H1 (cell line): ENCODE measurements around the gene CACNA1B. TPM values are rescaled to one million over a fixed set of nuclear protein-coding genes. Genes with fewer than 3 reads are reported as not detected.

Experiments used
- CTCF ChIA-PET: fragments of 300-600 bp; sonication (Branson Sonifier 250); formaldehyde crosslinking; loops from one replicate; lab custom pipeline; 2021; ENCODE audit not compliant: partially characterized antibody; lab: Charles Lee
- POLR2A ChIA-PET: fragments of 300-600 bp; sonication (Branson Sonifier 250); formaldehyde crosslinking; loops from one replicate; lab custom pipeline; 2021; ENCODE audit warnings: inconsistent platforms; ENCODE audit not compliant: partially characterized antibody; lab: Charles Lee
- DNase-seq, 2 experiments: peaks; one replicate each; pipeline versions ENCODE4 v3.0.0 to v3.0.0-alpha.2; 2010 to 2022; ENCODE audit warnings: low spot score in 2 of 2, low read depth in 1 of 2, mixed read lengths in 1 of 2
- FAIRE-seq: peaks from 2 replicates; lab custom pipeline; 2011; peaks lifted over from hg19 to GRCh38; lab: Jason Lieb, UNC
- H2AFZ ChIP-seq: 2 replicates; pipeline ENCODE4 v1.8.1; 2012; ENCODE audit warnings: low read length, inconsistent platforms
- H2AK5ac ChIP-seq: 2 replicates; pipeline ENCODE4 v1.6.1; 2013; ENCODE audit warnings: low read depth, low read length
- H2BK120ac ChIP-seq: replicated peaks from 2 replicates; pipeline ENCODE3; 2013; ENCODE audit warnings: low read depth, low read length, inconsistent platforms
- H2BK12ac ChIP-seq: 2 replicates; pipeline ENCODE4 v1.6.1; 2013; ENCODE audit warnings: low read depth, low read length
- H2BK15ac ChIP-seq: 2 replicates; pipeline ENCODE4 v1.6.1; 2013; ENCODE audit warnings: low read length
- H2BK20ac ChIP-seq: 2 replicates; pipeline ENCODE4 v1.6.1; 2013; ENCODE audit warnings: low read length
- H2BK5ac ChIP-seq: 2 replicates; pipeline ENCODE4 v1.6.1; 2013; ENCODE audit warnings: low read depth, low read length
- H3K14ac ChIP-seq: 2 replicates; pipeline ENCODE4 v1.6.1; 2013; ENCODE audit warnings: inconsistent platforms; ENCODE audit not compliant: insufficient read length
- H3K18ac ChIP-seq: 2 replicates; pipeline ENCODE4 v1.6.1; 2013; ENCODE audit warnings: low read length; ENCODE audit errors: extremely low read depth
- H3K23ac ChIP-seq: 2 replicates; pipeline ENCODE4 v1.6.1; 2013; ENCODE audit warnings: inconsistent platforms; ENCODE audit not compliant: insufficient read length
- H3K23me2 ChIP-seq: 2 replicates; pipeline ENCODE4 v1.6.1; 2013; ENCODE audit warnings: low read depth, low read length
- H3K27ac ChIP-seq: 2 replicates; pipeline ENCODE4 v1.6.1; 2011; ENCODE audit warnings: low read depth, low read length, inconsistent platforms
- H3K27me3 ChIP-seq, 4 experiments: replicated peaks in 1 of 4; 1 replicate in 1 of 4; 2 replicates in 3 of 4; pipeline versions ENCODE4 v1.6.1 to v1.8.1; 2011 to 2013; ENCODE audit warnings: low read length in 3 of 4, mild to moderate bottlenecking in 3 of 4, inconsistent platforms in 2 of 4, mixed read lengths in 2 of 4, moderate library complexity in 1 of 4; ENCODE audit not compliant: control insufficient read depth in 3 of 4, insufficient read depth in 3 of 4; ENCODE audit errors: extremely low read depth in 1 of 4
- H3K36me3 ChIP-seq, 4 experiments: 2 replicates each; pipeline versions ENCODE4 v1.6.1 to v1.8.1; 2011 to 2013; ENCODE audit warnings: mild to moderate bottlenecking in 4 of 4, low read length in 3 of 4, moderate library complexity in 2 of 4, control low read depth in 1 of 4, inconsistent platforms in 1 of 4; ENCODE audit not compliant: insufficient read depth in 4 of 4, control insufficient read depth in 2 of 4
- H3K4ac ChIP-seq: replicated peaks from 2 replicates; pipeline ENCODE3; 2013; ENCODE audit warnings: low read length, low read depth, mixed read lengths, inconsistent platforms; ENCODE audit not compliant: insufficient read length
- H3K4me1 ChIP-seq, 4 experiments: replicated peaks in 1 of 4; 1 replicate in 1 of 4; 2 replicates in 3 of 4; pipeline versions ENCODE4 v1.6.1 to v1.8.1; 2011 to 2013; ENCODE audit warnings: low read length in 3 of 4, inconsistent platforms in 2 of 4, mixed read lengths in 1 of 4; ENCODE audit not compliant: insufficient read depth in 4 of 4, control insufficient read depth in 3 of 4
- H3K4me2 ChIP-seq, 2 experiments: 2 replicates each; pipeline versions ENCODE4 v1.6.1 to v1.8.1; 2011 to 2013; ENCODE audit warnings: low read depth in 2 of 2, low read length in 2 of 2, control low read depth in 1 of 2, inconsistent platforms in 1 of 2, mild to moderate bottlenecking in 1 of 2; ENCODE audit not compliant: insufficient read depth in 1 of 2
- H3K4me3 ChIP-seq, 4 experiments: fragments of 200-600, 300-600 bp in 1 of 4; sonication (generic), shearing (Covaris generic), sonication (Bioruptor Twin) in 1 of 4; 2 replicates each; pipeline versions ENCODE4 v1.5.1 to v1.8.1; 2011 to 2016; ENCODE audit warnings: low read length in 4 of 4, low read depth in 3 of 4, control low read depth in 2 of 4, inconsistent platforms in 2 of 4, mild to moderate bottlenecking in 2 of 4, mixed read lengths in 1 of 4, moderate library complexity in 1 of 4; ENCODE audit not compliant: insufficient read depth in 2 of 4; ENCODE audit errors: extremely low read depth in 1 of 4
- H3K56ac ChIP-seq: replicated peaks from 2 replicates; pipeline ENCODE3; 2013; ENCODE audit warnings: low read depth, mild to moderate bottlenecking, mixed read lengths, low read length, inconsistent platforms; ENCODE audit not compliant: insufficient read length
- H3K79me1 ChIP-seq: 2 replicates; pipeline ENCODE4 v1.6.1; 2013; ENCODE audit warnings: low read depth, low read length, control low read depth
- H3K79me2 ChIP-seq, 2 experiments: 2 replicates each; pipeline versions ENCODE4 v1.6.1 to v1.8.1; 2012 to 2013; ENCODE audit warnings: low read length in 2 of 2, mild to moderate bottlenecking in 2 of 2, inconsistent platforms in 1 of 2; ENCODE audit not compliant: insufficient read depth in 2 of 2, control insufficient read depth in 1 of 2
- H3K9ac ChIP-seq, 4 experiments: replicated peaks in 1 of 4; 1 replicate in 1 of 4; 2 replicates in 3 of 4; pipeline versions ENCODE4 v1.6.1 to v1.8.1; 2011 to 2013; ENCODE audit warnings: low read depth in 3 of 4, low read length in 3 of 4, control low read depth in 2 of 4, mild to moderate bottlenecking in 2 of 4, moderate library complexity in 2 of 4, inconsistent platforms in 1 of 4; ENCODE audit errors: extremely low read depth in 1 of 4
- H3K9me3 ChIP-seq, 2 experiments: 2 replicates each; pipeline versions ENCODE4 v1.6.1 to v1.8.1; 2012 to 2013; ENCODE audit warnings: mild to moderate bottlenecking in 2 of 2, moderate library complexity in 2 of 2, control low read depth in 1 of 2, inconsistent platforms in 1 of 2, low read depth in 1 of 2, low read length in 1 of 2, mixed read lengths in 1 of 2; ENCODE audit not compliant: insufficient read depth in 2 of 2
- H4K20me1 ChIP-seq, 2 experiments: replicated peaks in 1 of 2; 2 replicates each; pipeline versions ENCODE3 to v1.8.1; 2011 to 2013; ENCODE audit warnings: inconsistent platforms in 2 of 2, low read length in 2 of 2, mild to moderate bottlenecking in 1 of 2; ENCODE audit not compliant: insufficient read depth in 2 of 2, control insufficient read depth in 1 of 2
- H4K5ac ChIP-seq: 2 replicates; pipeline ENCODE4 v1.6.1; 2013; ENCODE audit warnings: low read length, low read depth, mixed read lengths, inconsistent platforms; ENCODE audit not compliant: insufficient read length
- H4K8ac ChIP-seq: 2 replicates; pipeline ENCODE4 v1.8.0; 2013; ENCODE audit warnings: mild to moderate bottlenecking, moderate library complexity, low read length, inconsistent platforms; ENCODE audit not compliant: insufficient read depth; ENCODE audit errors: extremely low read depth
- H4K91ac ChIP-seq: replicated peaks from 2 replicates; pipeline ENCODE3; 2013; ENCODE audit warnings: low read length, mixed read lengths, inconsistent platforms; ENCODE audit not compliant: insufficient read length
- CBX8 ChIP-seq: fragments of 300-800, 300-1000 bp; sonication (generic); IDR thresholded peaks from 2 replicates; pipeline ENCODE4 v1.7.1; 2016; ENCODE audit warnings: low read depth, low read length, borderline replicate concordance
- CTCF ChIP-seq, 3 experiments: IDR thresholded peaks; 1 replicate in 2 of 3; 2 replicates in 1 of 3; pipeline versions ENCODE4 v1.5.1 to v1.6.1; 2011; ENCODE audit warnings: low read length in 3 of 3, mild to moderate bottlenecking in 3 of 3, inconsistent platforms in 2 of 3, low read depth in 1 of 3, moderate library complexity in 1 of 3; ENCODE audit not compliant: insufficient read depth in 1 of 3; ENCODE audit errors: control extremely low read depth in 1 of 3
- RFX5 ChIP-seq: IDR thresholded peaks from 2 replicates; pipeline ENCODE4 v1.6.1; 2011; ENCODE audit warnings: low read depth, low read length, improper control_type of control experiment, borderline replicate concordance
- WGBS, 2 experiments: shearing (Covaris generic) in 1 of 2; methylation state at CpG; one replicate each; pipeline versions ENCODE4 v1.1.6 to v1.1.7; 2013 to 2015; ENCODE audit warnings: low lambda C conversion rate in 2 of 2, mixed read lengths in 2 of 2, inconsistent platforms in 1 of 2, low coverage in 1 of 2, missing lambda C conversion rate in 1 of 2; ENCODE audit not compliant: insufficient replicate concordance in 2 of 2, insufficient coverage in 1 of 2, insufficient read length in 1 of 2; ENCODE audit errors: extremely low coverage in 1 of 2, missing lambda C conversion rate in 1 of 2; 5-methylcytosine and 5-hydroxymethylcytosine counted together
- polyA plus RNA-seq, 7 experiments: library from polyadenylated mRNA; depleted of rRNA in 3 of 7; stranded (reverse) in 5 of 7; unstranded in 2 of 7; fragments of >200 nt in 5 of 7; fragments of 200-250 nt in 2 of 7; gene quantifications; 1 replicate in 5 of 7; 2 replicates in 1 of 7; 4 replicates in 1 of 7; pipeline versions ENCODE4 v1.2.1 to v1.2.3, GENCODE V29; 2011 to 2013; ENCODE audit warnings: missing spikeins in 2 of 7, mixed read lengths in 2 of 7
- total RNA-seq: library from RNA; stranded (reverse); fragmentation: NEBNext Ultra II Directional; extraction: Animal tissue kit (Norgen Biotek cat#: 25700); gene quantifications from 2 replicates; pipeline ENCODE4 v1.2.1, GENCODE V29; 2021

The CACNA1B gene
- total and polyA plus RNA-seq, 2 of the 8 experiments (the other 6 are each of a cell fraction or from before 2014, with no cell fraction given), result 1.5 to 5.7 TPM

- Histone ChIP-seq H3K27ac (no peak overlapping the region; the same call in 1 of the 2 replicates), H3K9me3 (peaks cover 37 to 76% of the 10 kb centered on the region in 2 experiments; a peak in 3 of 4 replicates), H4K8ac (no peak overlapping the region), H4K91ac (no peak overlapping the region), H3K4me3 (no peak overlapping the region), H2BK20ac (no peak overlapping the region), H3K4ac (peak overlapping the region; percentile 21), H3K23ac (no peak overlapping the region), H3K27me3 (no peaks in the 10 kb centered on the region; a peak in 1 of 7 replicates), H3K14ac (no peak overlapping the region), H2BK5ac (peak overlapping the region; percentile 73), H3K36me3 (no peaks in the 10 kb centered on the region), H2BK12ac (peak overlapping the region; percentile 62; the same call in 1 of the 2 replicates), H3K23me2 (no peaks in the 10 kb centered on the region), H3K9ac (no peak overlapping the region), H3K79me1 (no peaks in the 10 kb centered on the region), H2BK15ac (no peak overlapping the region), H3K4me1 (peaks cover 0 to 24% (median 9%) of the 10 kb centered on the region in 4 experiments; a peak in 5 of 7 replicates), H3K18ac (no peak overlapping the region), H3K4me2 (peak overlapping the region in 1 of 2 experiments; percentile 14; a peak in 1 of 4 replicates), H4K20me1 (no peaks in the 10 kb centered on the region), H3K79me2 (no peaks in the 10 kb centered on the region), H3K56ac (no peak overlapping the region), H2BK120ac (no peak overlapping the region), H2AK5ac (no peak overlapping the region), H4K5ac (no peak overlapping the region), H2AFZ (no peak overlapping the region)
- DNase-seq (peak in 1 of 2 experiments; percentile 48), FAIRE-seq (no peak)
- POLR2A ChIA-PET, result no interaction called here
- CTCF ChIA-PET, result interaction anchor here (0.7 to 1.1 kb wide), 2 partner anchors 18 to 35 kb away, joined by 3 to 4 read pairs; no protein-coding TSS in a partner anchor
- 77% methylated on average over 9 of the region's 9 CpGs; no CpG with 5 or more reads in 1 of the 2 experiments for WGBS, 2 experiments
- TF ChIP-seq RFX5 (no peak), CTCF (IDR thresholded peaks at IDR 0.05; ENCODE audit: control extremely low read depth in 1 of 3, insufficient read depth in 1 of 3, low read depth in 1 of 3, low read length in 3 of 3) (no peak), CBX8 (no peak)
Observed at GRCh38 chr9:138068601-138069035, 191.0 kb downstream of the CACNA1B start.
